ENCODE results near the gene PEPD. TPM values are rescaled to one million over a fixed set of nuclear protein-coding genes. Genes with fewer than 3 reads are reported as not detected.

PEPD gene
- total RNA-seq, 3 donors from 2014 or later: 42.1 to 127 (median 82.3) TPM

GRCh38 chr19:33376423-33376822 is 145.2 kb downstream of the PEPD start:
- peak overlapping the region; percentile 45 to 99 for H3K27ac ChIP-seq
- no peaks in the 10 kb centered on the region for H3K9me3 ChIP-seq
- DNase-seq (ENCODE audit: low spot score in 2 of 2): no peak
- H3K4me3 ChIP-seq: no peak overlapping the region
- TF ChIP-seq POLR2AphosphoS5 (IDR thresholded peaks at IDR 0.05) (peak in 1 of 3 donors; percentile 19), POLR2A (IDR thresholded peaks at IDR 0.05) (no peak)
- H3K4me1 ChIP-seq: no peaks in the 10 kb centered on the region
- H3K36me3 ChIP-seq: no peaks in the 10 kb centered on the region
- no peaks in the 10 kb centered on the region for H3K27me3 ChIP-seq
- intact Hi-C loops (cut with DNase I; ENCODE audit: low total_unique reads): no loop called here

GRCh38 chr19:33375837-33376159 is 145.8 kb downstream of the PEPD start:
- TF ChIP-seq CTCF (IDR thresholded peaks at IDR 0.05): no peak
- TF ChIP-seq POLR2A (IDR thresholded peaks at IDR 0.05): no peak
- TF ChIP-seq POLR2AphosphoS5 (IDR thresholded peaks at IDR 0.05): no peak
- Histone ChIP-seq H3K36me3 (no peaks in the 10 kb centered on the region), H3K4me1 (no peaks in the 10 kb centered on the region), H3K9me3 (no peaks in the 10 kb centered on the region), H3K27me3 (no peaks in the 10 kb centered on the region), H3K4me3 (no peak overlapping the region), H3K27ac (peak overlapping the region; percentile 45 to 99)
- DNase-seq (ENCODE audit: low spot score in 2 of 2): no peak
- intact Hi-C loops (cut with DNase I; ENCODE audit: low total_unique reads): no loop called here

DNA sequence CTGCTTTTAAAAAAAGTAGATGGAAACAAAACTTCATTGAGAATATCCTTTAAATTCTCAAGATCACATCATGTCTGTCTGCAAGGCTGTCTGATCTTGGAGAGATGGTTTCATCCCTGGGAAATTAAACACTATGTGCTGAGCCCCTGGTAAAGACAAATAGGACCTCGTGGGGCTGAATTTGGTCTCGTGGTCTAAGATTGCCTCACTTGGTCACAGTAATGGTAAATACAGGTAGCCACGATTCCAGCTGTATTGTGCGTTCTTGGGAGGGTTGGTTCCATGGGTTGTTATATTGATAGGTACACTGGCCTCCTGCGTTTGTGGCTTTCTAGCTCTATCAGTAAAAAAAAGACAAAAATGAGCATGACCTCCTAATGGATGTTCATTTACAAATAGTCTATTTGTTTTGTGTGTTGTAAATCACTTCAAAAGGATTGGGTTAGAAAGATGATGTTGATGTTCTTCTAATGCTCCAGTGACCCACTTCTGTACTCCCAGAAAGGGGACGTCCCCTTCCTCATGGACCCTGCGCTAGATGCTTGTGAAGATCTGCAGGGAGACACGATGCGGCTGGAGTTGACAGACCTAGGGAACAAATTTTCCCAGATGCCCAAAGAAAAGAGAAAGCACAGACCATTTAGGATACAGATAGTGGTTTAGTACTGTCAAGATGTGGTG is 146.3 kb downstream of the PEPD start:
- Histone ChIP-seq H3K27ac (peak overlapping the region; percentile 45 to 99), H3K4me3 (peak overlapping the region in 1 of 3 donors; percentile 93), H3K27me3 (no peaks in the 10 kb centered on the region), H3K36me3 (no peaks in the 10 kb centered on the region), H3K4me1 (no peaks in the 10 kb centered on the region), H3K9me3 (no peaks in the 10 kb centered on the region)
- intact Hi-C loops (cut with DNase I; ENCODE audit: low total_unique reads): no loop called here
- TF ChIP-seq CTCF (IDR thresholded peaks at IDR 0.05) (no peak), POLR2AphosphoS5 (IDR thresholded peaks at IDR 0.05) (no peak), POLR2A (IDR thresholded peaks at IDR 0.05) (no peak)
- DNase-seq (ENCODE audit: low spot score in 2 of 2): no peak

DNA sequence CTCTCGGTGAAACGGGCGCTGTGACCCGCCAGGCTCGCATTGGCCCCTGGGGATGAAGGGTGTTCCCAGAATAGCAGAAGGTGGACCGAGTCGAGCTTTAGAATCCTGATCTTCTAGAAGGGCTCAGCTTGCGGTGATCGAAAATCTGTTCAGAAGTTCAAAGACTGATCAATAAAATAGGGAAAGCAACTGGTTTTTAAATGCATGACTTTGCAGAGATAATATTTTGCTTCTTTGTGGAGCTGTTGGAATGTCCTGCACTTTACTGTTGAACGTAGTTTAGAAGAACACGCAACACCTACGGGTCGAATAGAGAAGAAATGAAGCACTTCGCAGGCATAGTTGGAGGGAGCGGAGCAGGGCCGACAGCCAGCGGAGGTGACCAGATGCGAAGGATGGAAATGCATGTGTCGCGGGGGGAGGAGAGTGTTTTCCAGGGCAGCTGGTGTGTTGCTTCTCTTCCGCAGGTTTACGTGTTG is 147.3 kb downstream of the PEPD start:
- no peaks in the 10 kb centered on the region for H3K36me3 ChIP-seq
- TF ChIP-seq CTCF (IDR thresholded peaks at IDR 0.05) (no peak), POLR2AphosphoS5 (IDR thresholded peaks at IDR 0.05) (peak in 2 of 3 donors; percentile 21 to 26)
- no peaks in the 10 kb centered on the region for H3K27me3 ChIP-seq
- no peak for DNase-seq (ENCODE audit: low spot score in 2 of 2)
- peak overlapping the region; percentile 95 to 99 for H3K27ac ChIP-seq
- no peaks in the 10 kb centered on the region for H3K4me1 ChIP-seq
- intact Hi-C loops (cut with DNase I; ENCODE audit: low total_unique reads): no loop called here
- peak overlapping the region; percentile 81 to 93 (median 90) for H3K4me3 ChIP-seq
- no peaks in the 10 kb centered on the region for H3K9me3 ChIP-seq

- H3K4me3 ChIP-seq: peak within 1 kb of the TSS; percentile 81 to 93 (median 90)
- peak; percentile 92 to 96 for DNase-seq (ENCODE audit: low spot score in 2 of 2)
- H3K36me3 ChIP-seq: no peaks in the 10 kb centered on the region
- H3K27me3 ChIP-seq: no peaks in the 10 kb centered on the region
- H3K9me3 ChIP-seq: no peaks in the 10 kb centered on the region
- H3K4me1 ChIP-seq: no peaks in the 10 kb centered on the region
- TF ChIP-seq CTCF (IDR thresholded peaks at IDR 0.05): peak in 1 of 3 donors; percentile 37
- TF ChIP-seq POLR2AphosphoS5 (IDR thresholded peaks at IDR 0.05): peak in 2 of 3 donors; percentile 37 to 73
- no peak for TF ChIP-seq POLR2A (IDR thresholded peaks at IDR 0.05)
- intact Hi-C loops (cut with DNase I; ENCODE audit: low total_unique reads): no loop called here
- H3K27ac ChIP-seq: peak within 1 kb of the TSS; percentile 95 to 99
Observed at GRCh38 chr19:33373453-33374235, 147.9 kb downstream of the PEPD start, which contains the start of gene CEBPG. Gene CEBPG, plus strand, starts transcription at chr19:33373709. Its CDS starts 5,531 bp downstream, at chr19:33379240.
